ENCODE data around the gene COL20A1.

GRCh38 chr20:63355781-63356295, 62.9 kb downstream of the COL20A1 start:
- TF ChIP-seq POLR2A (IDR thresholded peaks at IDR 0.05) = no peak
- TF ChIP-seq CTCF (IDR thresholded peaks at IDR 0.05) = no peak
